GM19452 (cell line): ENCODE data around the gene COX19.

Source experiments
- ATAC-seq: cut with Tn5 transposase; IDR thresholded peaks from one replicate; pipeline ENCODE4 v1.9.1; 2021; ENCODE audit not compliant: unreplicated experiment

The COX19 gene, protein sequence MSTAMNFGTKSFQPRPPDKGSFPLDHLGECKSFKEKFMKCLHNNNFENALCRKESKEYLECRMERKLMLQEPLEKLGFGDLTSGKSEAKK

DNA sequence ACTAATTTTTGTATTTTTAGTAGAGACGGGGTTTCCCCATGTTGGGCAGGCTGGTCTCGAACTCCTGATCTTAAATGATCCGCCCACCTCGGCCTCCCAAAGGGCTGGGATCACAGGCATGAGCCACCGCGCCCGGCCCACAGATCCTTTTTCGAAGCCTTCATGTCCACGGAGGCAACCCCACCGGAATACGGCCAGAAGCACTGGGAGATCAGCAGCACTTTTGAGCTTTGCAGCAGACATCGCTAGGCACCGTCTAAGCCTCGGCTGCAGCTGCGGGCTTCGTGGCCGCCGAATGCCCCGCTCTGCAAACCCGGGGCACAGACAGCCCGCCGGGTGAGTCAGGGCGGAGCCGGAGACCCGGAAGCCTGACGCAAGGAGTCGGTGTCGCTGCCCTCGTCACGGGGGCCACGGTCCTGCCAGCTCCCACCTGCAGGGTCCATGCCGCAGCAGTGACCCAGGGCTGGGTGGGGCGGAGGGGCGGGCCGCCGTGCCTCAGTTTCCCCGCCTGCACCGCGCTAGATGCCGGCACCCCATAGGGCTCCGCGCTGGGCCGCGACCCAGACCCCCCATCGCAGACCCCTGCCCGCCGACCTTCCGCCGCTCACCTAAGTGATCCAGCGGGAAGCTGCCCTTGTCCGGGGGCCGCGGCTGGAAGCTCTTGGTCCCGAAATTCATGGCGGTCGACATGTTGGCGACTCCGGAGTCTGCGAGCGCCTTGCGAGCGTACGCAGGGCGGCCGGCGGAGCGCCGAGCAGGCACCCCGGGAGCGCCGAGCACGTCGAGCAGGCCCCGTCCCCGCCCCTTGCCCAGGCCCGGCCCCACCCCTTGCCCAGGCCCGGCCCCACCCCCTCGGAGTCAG, at the start of gene COX19:
COX19 (minus strand) TSS at position 730 of the 862 bp plus-strand sequence; CDS start at position 690, 40 bp downstream.
- ATAC-seq, result peak; percentile 72

DNA sequence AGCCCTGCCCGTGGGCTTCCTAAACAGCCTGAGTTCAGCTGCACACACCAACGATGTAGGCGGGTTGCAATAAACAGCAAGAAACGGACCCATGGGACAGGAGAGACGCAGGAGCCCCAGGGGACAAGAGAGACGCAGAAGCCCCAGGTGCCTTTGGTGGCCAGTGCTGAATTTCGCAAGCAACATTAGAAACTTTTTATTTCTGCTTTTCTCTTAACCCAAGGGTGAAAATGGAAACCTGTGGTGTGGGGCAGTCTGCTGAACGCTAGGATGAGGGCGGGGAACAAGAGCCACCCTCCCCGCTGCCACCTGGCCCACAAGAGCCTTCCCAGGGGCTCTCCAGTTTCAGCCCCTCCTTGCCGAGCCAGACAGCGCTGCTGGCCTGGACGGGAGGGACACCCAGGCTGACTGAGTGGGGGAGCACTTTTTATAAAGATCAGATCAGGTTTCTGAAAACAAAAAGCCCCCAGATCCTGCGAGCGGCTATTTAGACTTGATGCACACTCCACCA, 49.0 kb upstream of the COX19 start:
- ATAC-seq, result peak; percentile 55

DNA sequence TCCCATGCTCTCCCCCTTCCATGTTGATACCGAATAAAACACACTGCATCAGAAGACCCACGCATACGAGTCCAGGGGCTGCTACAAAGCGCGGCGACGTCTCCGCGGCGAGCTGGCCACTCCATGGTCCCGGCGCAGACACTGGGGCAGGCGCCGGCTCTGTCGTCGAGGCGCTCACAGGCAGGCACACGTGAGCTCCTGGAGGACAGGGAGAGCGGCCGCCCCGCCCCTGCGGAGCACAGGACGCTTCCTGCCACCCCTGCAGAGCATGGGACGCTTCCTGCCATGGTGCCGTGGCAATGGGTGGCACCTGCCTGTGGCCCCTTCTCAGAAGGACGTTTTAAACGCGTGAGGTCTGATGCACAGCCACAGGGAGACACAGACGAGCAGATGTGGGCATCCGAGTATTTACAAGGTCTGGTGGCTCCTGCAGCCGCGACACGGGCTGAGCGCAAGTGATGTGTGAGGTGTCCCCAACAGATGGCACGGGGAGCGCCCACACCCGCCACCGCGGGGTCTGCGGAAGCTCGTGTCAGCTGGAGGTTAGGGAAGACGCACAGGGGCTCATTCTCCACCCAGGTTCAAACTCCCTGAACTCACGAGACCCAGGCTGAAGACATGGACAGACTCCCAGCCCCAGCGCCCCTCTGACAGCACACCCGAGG, 47.6 kb upstream of the COX19 start:
- no peak for ATAC-seq

DNA sequence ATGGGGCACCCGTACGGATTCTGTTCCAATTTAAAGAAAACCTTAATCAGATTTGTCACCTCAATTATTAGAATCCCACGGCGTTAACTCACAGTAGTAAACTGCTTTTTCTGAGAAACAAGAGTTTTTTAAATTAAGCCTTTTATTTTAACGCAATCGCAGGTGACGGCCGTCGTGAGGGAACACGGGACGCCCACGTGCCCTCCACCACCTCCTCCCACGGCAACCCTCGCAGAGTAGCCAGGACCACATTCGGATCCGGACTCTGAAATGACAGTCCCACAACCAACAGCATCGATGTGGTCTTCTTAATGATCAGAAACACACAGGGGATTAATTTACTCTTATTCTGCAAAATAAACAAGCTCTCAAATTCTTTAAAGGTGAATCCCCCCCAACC, 47.0 kb upstream of the COX19 start:
- ATAC-seq, result no peak

DNA sequence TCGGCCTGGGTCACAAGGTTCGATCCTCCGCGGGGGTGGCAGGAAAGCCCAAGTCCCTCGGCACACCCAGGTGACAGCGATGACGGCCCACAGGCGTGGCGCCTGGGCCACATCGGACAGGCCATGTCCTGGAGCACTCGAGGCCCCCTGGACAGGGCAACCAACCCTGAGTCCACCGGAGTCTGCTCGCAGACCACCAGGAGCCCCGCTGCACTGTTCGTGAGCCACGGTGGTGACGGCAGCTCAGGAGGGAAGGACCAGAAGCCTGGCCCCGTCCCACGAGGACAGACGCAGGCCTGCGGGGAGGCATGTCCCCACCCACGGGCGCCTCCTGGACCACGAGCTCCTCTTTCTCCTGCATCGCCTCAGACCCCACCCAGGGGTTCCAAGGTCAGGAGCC, 46.6 kb upstream of the COX19 start:
- ATAC-seq, result no peak

DNA sequence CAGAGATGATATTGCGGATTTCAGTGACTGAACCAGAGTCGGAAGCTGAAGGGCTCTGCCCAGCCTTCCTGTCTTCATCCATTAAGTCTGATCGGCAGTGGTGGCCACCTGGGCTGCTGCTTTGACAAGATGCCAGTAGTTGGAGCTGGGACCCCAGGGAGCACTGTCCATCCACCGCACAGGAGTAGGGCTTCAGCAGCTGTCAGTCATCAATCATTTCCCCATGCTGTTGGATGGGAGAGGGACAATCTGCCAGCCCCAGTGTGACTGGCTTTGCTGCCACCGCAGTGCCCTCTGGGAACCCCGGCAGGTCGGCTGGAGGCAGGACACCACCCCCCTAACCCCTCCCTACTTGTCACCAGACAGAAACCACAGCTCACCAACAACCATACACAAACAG, 46.0 kb upstream of the COX19 start:
- ATAC-seq, result no peak

DNA sequence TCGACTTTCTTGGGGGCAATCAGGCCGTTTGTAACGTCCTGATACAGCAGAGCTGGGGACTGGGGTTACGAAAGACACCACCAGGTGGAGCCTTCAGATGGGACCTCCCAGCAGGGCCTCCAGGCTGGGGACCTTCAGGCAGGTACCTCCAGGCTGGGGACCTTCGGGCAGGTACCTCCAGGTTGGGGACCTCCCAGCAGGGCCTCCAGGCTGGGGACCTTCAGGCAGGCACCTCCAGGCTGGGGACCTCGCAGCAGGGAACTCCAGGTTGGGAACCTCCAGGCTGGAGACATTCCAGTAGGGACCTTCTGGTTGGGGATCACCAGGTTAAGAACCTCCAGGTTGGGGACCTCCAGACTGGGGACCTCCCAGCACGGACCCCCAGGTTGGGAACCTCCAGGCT, 45.5 kb upstream of the COX19 start:
- no peak for ATAC-seq

DNA sequence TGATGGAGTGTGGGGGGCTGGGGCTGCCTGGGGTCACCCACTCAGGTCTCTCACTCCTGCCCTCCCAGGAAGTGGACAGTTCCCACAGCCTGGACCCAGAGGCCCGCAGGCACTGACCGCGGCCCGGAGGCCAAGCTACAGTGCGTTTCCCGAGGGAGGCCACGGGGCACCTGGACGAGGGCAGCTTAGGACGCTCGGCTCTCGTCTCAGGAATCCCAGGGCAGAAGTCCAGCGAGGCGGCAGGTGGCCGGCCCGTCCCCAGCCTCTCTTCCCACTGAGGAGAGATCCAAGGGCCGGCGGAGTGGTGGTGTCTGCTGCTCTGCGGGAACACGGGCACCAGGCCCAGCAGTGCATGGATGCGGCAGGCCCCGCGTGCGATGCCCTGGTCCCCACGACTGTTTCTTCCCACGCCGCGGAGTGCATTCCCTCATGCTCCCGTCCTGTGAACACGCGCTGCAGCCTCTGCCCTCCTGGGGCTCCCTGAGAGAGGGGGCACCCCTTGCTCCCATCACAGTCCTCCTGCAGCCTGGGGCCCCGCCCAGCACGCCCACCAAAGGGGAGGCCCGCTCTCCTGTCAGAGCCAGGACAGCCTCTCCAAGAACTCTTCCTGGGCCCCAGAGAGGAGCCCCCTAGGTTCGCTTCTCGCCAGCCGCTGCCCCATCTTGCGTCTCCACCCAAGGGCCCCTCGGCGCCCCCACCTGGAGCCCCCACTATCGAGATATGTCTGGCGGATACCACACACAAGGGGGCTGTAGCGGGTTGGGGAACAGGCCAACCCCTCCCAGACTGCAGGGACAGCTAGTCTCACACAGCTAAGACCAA, 44.7 kb upstream of the COX19 start:
- no peak for ATAC-seq

DNA sequence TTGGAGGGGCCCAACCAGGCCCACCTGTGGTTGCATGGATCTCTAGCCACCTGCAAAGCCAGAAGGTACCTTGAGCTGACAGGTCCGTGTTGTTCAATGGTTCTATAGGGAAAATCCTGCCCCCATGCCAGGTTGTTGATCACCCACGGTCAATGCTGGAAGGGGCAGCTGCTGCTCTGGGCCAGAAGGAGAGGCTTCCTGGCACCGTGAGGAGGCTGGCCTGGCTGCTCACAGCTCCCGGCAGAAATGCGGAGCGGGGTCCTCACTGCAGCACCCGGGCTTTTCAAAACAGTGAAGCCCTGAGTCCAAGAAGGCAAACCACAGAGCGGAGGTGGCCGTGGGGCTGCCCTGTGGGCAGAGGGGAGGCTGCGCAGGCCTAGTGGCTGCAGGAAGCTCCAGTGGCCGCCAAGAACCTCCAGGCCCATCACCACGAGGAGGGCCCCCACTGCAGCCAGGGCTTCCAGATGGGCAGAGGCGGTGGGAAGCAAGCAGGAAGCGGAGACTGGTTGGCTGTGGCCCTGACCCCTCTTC, 44.0 kb upstream of the COX19 start:
- no peak for ATAC-seq

DNA sequence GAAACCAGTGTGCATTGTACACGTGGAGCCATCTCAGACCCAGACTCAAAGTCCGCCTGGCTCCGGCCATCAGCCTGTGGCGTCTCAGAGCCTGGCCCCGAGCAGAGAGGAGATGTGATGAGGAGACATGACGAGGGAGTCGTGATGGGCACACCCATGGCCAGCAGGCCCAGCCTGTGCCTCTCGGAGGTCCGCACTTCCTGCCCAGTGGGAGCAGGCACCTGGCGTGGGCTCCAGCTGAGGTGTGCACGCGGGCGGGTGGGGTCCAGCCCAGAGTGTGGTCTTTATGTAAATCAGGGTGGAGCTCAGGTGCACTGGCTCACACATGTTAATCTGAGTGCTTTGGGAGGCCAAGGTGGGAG, 43.0 kb upstream of the COX19 start:
- ATAC-seq, result no peak

DNA sequence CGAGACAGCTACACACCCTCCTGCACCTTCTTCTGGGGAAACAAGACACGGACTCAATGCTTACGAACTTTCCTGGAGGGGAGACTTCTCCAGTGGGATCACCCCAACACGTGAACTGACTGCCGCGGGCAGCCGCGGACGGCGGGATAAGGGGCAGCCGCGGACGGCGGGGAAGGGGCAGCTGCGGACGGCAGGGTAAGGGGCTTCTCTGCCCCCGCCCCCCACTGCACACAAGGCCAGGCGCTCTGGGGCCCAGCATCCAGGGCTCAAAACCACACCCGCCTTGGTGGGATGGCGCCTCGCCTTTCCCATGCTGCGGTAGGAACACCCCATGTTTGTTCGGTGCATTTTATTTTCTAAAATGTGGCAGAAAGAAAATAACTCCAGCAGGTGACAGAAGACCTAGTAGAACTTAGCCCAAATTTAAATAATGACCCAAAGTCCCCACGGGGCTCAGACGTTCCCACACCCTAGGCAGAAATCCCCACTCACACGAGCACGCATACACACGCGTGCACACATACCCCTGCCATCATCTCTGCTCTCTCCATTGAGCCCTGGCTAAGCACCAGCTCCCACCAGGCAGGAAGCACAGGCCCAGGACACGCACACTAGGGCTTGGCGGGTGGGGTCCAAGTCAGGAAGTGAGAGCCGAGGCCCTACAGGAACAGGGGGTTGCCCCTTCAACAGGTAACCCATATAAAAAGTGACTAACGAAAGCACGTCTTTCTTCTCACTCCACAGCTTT, 42.4 kb upstream of the COX19 start:
- no peak for ATAC-seq

DNA sequence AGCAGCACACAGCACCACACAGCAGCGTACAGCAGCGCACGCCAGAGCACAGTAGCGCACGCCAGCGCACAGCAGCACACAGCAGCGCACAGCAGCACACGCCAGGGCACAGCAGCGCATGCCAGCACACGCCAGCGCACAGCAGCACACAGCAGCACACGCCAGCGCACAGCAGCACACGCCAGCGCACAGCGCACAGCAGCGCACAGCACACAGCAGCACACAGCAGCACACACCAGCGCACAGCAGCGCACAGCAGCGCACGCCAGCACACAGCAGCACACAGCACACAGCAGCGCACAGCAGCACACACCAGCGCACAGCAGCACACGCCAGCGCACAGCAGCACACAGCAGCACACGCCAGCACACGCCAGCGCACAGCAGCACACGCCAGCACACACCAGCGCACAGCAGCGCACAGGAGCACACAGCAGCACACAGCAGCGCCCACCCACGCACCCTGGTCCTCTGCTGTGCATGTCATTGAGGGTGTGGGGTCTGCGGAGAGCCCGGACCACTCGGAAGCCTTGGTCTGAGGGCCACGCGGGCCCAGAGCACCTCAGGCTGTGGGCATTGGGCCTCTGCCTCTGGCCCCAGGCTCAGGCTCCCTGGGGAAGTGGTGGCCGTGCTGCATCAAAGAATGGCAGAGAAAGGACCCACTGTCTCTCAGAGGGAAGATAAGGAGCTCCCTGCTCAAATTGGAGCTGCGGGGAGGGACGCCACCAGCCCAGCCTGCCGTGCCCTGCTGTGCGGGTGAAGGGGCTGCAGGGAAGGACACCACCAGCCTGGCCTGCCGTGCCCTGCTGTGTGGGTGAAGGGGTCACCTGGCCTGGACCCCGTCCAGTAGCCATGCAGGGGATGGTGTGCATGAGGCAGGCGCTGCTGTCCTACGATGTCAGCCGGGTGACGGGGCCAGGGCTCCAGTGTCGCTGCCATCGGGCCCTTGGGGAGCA, 41.5 kb upstream of the COX19 start:
- no peak for ATAC-seq

DNA sequence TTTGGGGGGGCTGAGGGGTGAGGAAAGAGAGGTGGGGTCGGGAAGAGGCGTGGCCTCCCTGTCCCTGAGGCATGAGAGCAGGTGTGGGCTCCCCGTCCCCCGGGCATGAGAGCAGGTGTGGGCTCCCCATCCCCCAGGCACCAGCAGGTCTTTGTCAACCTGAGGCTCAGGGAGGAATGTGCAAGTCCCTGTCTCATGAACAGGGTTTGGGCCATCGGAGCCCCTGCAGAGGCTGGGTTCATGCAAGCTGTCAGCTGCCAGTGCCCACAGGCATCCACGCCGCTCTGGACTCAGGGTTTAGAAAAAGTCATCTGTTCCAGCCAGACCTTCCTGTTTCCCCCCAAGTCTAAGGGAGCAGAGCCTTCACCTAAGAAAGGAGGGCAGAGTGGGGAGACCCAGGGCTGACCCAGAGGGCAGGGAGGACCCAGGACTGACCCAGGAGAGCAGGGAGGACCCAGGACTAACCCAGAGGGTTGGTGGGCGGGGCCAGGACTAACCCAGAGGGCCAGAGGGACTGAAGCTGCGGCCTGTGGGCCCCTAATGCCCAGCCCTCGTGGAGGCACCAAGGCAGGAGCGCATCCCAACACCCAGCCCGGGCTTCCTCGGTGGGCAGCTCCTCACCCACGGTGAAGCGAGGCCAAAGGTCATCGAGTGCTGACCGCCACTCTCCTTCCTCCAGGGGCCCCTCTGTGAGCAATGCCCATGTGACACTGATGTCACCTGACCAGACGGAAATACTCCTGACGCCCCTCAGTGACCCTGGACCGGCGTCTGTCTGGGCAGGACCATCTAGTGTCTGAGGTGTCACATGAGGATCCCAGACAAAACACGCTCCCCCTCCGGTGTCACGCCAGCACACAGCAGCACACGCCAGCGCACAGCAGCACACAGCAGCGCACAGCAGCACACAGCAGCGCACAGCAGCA, 40.1 kb upstream of the COX19 start:
- no peak for ATAC-seq

DNA sequence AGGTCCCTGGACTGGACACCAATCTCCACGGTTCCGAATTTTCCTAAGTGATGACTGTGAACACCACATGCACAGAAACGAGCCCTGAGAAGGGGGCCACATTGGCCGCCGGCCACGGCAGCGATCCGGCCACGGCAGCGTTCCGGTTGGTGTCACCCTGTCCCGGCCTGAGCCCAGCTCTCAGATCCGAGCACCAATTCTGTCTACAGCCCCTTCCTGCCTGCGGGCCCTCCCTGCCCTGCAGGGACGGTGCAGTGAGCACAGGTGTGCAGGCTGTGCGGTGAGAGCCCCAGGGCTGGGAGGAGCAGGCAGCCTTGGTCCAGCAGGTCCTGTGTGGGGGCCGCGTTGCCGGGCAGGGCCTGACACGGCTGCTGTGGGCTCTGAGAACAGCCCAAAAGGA, 39.3 kb upstream of the COX19 start:
- no peak for ATAC-seq

DNA sequence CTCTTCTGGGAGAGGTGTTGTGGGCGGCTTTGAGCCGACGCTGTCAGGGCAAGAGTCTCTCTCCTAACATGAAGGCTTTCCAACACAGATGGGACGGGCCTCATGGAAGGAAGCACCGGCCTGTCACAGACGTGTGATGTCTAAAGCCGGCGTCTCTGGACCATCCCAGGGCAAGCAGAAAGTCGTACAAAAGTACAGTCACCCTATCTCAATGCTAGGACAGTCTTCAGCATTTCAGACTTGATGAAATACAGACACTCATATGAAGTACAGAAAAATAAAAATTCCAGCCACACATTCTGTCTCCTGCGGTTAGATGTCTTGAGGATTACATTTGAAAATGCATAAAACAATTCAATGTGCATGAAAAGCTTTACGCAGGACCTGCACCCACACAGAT, 38.2 kb upstream of the COX19 start:
- no peak for ATAC-seq

DNA sequence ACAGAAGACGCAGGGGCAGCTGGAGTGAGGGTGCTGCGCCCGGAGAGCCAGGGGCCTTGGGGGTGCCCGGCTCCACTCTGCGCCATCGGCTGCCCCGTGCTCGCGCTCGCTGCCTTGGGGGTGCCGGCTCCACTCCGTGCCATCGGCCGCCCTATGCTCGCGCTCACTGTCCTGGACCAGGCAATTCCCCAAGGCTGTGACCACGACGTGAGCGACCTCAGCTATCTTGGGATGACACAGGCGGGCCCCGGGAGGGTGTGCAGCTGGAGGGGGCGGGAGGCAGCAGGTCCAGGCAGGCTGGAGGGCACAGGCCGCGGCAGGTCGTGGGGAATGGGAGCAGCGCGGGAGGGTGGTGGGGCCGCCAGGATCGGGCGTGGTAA, 37.4 kb upstream of the COX19 start:
- no peak for ATAC-seq

DNA sequence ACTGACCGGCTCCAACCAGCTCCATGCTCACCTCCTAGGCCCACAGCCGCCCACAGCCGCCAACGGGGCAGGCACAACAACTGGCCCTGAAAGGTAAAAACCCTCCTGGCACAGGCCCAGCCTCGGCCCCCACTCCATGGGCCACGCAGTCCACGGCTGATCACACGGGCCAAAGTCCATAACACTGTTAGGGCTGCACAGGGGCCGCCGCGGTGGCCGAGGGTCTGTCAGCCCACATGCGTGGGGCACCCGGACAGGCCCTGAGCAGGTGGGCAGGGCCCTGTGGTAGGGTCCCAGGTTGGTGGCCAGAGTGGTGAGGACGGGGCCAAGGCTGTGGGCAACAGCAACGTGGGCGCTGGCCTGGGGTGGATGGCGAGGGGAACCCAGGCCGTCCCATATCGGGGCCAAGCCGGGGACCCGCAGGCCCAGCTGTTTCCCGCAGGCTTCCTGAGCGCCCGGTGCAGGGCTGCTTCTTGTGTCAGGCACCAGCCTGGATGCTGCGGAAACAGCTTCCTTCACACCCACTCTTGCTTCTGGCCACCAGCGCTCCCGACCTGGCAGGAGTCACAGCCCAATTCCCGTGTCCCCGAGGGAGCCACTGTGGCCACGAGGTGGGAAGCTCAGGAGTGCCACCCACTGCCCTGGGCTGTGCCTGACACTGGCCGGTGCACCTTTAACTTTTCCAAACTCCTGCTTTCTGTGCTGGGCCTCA, 36.8 kb upstream of the COX19 start:
- no peak for ATAC-seq
